Measurements from ENCODE around the gene WNT11. TPM values are rescaled to one million over a fixed set of nuclear protein-coding genes. Genes with fewer than 3 reads are reported as not detected.

The WNT11 gene
- polyA plus RNA-seq, 1 donor (not counting 4 experiments of a cell fraction or from before 2014, with no cell fraction given), result not detected

DNA sequence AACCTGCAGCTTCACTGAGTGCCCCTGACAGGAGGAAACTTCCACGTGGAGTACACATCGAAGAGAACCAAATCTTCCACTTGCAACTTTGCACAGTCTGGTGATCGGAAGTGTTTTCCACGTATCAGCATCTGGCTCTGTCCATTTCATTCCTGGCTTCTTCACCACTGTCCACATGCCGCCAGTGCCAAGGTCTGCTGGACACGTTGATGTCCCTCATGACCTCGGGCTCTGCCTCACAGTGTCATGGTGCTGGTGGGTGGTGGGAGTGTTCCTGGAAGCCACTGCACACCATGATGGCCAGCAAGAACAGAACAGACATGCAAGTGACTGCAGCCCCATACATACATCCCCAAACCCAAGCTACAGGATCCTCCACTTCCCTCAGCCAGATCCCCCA lies 48.4 kb downstream of the WNT11 start:
- dilution Hi-C loops (cut with MboI; ENCODE audit: extremely low pct_ligation_motif_present, low sequenced_read_pairs), result no loop called here
- no peak overlapping the region for H2AFZ ChIP-seq (ENCODE audit: control insufficient read depth, low read length)
- H3K27ac ChIP-seq (ENCODE audit: control insufficient read depth, insufficient read depth, low read length), result no peak overlapping the region
- H4K20me1 ChIP-seq (ENCODE audit: control insufficient read depth, extremely low read depth, insufficient read depth, low read length), result no peaks in the 10 kb centered on the region
- H3K9me3 ChIP-seq (ENCODE audit: control insufficient read depth, low read depth, low read length), result no peaks in the 10 kb centered on the region
- H3K9me1 ChIP-seq (ENCODE audit: control insufficient read depth, extremely low read depth, insufficient read depth, low read length), result no peaks in the 10 kb centered on the region
- H3K4me1 ChIP-seq (ENCODE audit: control insufficient read depth, extremely low read depth, insufficient read depth, low read length), result peaks cover 3% of the 10 kb centered on the region
- peaks cover 11% of the 10 kb centered on the region for H3K27me3 ChIP-seq (ENCODE audit: control insufficient read depth, extremely low read depth, insufficient read depth, low read length)
- no peaks in the 10 kb centered on the region for H3K79me2 ChIP-seq (ENCODE audit: control insufficient read depth, insufficient read depth, low read length)
- no peak overlapping the region for H3K4me3 ChIP-seq (ENCODE audit: control insufficient read depth in 2 of 3, extremely low read depth in 1 of 3, insufficient read depth in 2 of 3, low read depth in 1 of 3, low read length in 3 of 3)
- H3K4me2 ChIP-seq (ENCODE audit: control insufficient read depth, extremely low read depth, insufficient read depth, low read depth, low read length), result no peak overlapping the region
- TF ChIP-seq, protein P1, sequence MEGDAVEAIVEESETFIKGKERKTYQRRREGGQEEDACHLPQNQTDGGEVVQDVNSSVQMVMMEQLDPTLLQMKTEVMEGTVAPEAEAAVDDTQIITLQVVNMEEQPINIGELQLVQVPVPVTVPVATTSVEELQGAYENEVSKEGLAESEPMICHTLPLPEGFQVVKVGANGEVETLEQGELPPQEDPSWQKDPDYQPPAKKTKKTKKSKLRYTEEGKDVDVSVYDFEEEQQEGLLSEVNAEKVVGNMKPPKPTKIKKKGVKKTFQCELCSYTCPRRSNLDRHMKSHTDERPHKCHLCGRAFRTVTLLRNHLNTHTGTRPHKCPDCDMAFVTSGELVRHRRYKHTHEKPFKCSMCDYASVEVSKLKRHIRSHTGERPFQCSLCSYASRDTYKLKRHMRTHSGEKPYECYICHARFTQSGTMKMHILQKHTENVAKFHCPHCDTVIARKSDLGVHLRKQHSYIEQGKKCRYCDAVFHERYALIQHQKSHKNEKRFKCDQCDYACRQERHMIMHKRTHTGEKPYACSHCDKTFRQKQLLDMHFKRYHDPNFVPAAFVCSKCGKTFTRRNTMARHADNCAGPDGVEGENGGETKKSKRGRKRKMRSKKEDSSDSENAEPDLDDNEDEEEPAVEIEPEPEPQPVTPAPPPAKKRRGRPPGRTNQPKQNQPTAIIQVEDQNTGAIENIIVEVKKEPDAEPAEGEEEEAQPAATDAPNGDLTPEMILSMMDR (optimal IDR thresholded peaks at IDR 0.05 in 1 of 3, IDR thresholded peaks at IDR 0.05 in 1 of 3, conservative IDR thresholded peaks at IDR 0.05 in 1 of 3; ENCODE audit: extremely low read depth in 1 of 3, insufficient read depth in 2 of 3, low read length in 3 of 3), result no peak
- TF ChIP-seq EZH2 (IDR thresholded peaks at IDR 0.05; ENCODE audit: low read length), result no peak
- FAIRE-seq (no peak), DNase-seq (ENCODE audit: low read depth, low spot score) (no peak)
- H3K36me3 ChIP-seq (ENCODE audit: control insufficient read depth in 2 of 2, extremely low read depth in 1 of 2, insufficient read depth in 2 of 2, low read length in 2 of 2), result no peaks in the 10 kb centered on the region
- H3K9ac ChIP-seq (ENCODE audit: control insufficient read depth, extremely low read depth, insufficient read depth, low read length), result no peak overlapping the region

DNA sequence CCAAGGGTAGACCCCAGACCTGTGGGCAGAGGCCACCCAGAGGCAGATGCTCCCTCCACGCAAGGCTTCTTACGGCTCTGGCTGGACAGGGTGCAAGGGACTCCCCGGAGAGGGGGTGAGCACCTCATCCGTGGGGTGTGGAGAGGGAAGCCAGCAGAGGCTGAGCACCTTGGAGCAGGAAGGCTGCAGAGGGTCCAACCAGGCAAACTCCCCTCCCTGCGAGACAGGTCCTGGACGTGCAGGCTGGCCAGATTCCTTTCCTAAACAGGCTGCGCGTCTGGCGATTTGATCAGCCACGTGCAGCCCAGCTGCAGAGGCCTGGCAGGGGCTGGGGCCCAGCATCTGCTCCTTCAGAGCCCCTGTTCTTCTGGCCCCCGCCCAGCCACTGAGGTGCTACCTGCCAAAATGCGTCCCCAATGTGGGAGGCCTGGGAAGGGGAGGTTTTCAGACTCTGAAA lies 49.3 kb downstream of the WNT11 start:
- dilution Hi-C loops (cut with MboI; ENCODE audit: extremely low pct_ligation_motif_present, low sequenced_read_pairs), result no loop called here

More for the DNA sequence above, 49.3 kb downstream of the WNT11 start:
- Histone ChIP-seq H3K4me3 (ENCODE audit: control insufficient read depth in 2 of 3, extremely low read depth in 1 of 3, insufficient read depth in 2 of 3, low read depth in 1 of 3, low read length in 3 of 3) (no peak overlapping the region), H3K9ac (ENCODE audit: control insufficient read depth, extremely low read depth, insufficient read depth, low read length) (no peak overlapping the region), H3K4me2 (ENCODE audit: control insufficient read depth, extremely low read depth, insufficient read depth, low read depth, low read length) (no peak overlapping the region), H3K4me1 (ENCODE audit: control insufficient read depth, extremely low read depth, insufficient read depth, low read length) (peaks cover 12% of the 10 kb centered on the region), H3K9me1 (ENCODE audit: control insufficient read depth, extremely low read depth, insufficient read depth, low read length) (no peaks in the 10 kb centered on the region), H3K9me3 (ENCODE audit: control insufficient read depth, low read depth, low read length) (no peaks in the 10 kb centered on the region), H2AFZ (ENCODE audit: control insufficient read depth, low read length) (no peak overlapping the region), H3K27ac (ENCODE audit: control insufficient read depth, insufficient read depth, low read length) (no peak overlapping the region), H3K79me2 (ENCODE audit: control insufficient read depth, insufficient read depth, low read length) (no peaks in the 10 kb centered on the region), H3K36me3 (ENCODE audit: control insufficient read depth in 2 of 2, extremely low read depth in 1 of 2, insufficient read depth in 2 of 2, low read length in 2 of 2) (no peaks in the 10 kb centered on the region), H3K27me3 (ENCODE audit: control insufficient read depth, extremely low read depth, insufficient read depth, low read length) (peaks cover 7% of the 10 kb centered on the region), H4K20me1 (ENCODE audit: control insufficient read depth, extremely low read depth, insufficient read depth, low read length) (no peaks in the 10 kb centered on the region)
- no peak for DNase-seq (ENCODE audit: low read depth, low spot score)
- FAIRE-seq, result no peak
- TF ChIP-seq EZH2 (IDR thresholded peaks at IDR 0.05; ENCODE audit: low read length), result no peak
- TF ChIP-seq, protein P1 (optimal IDR thresholded peaks at IDR 0.05 in 1 of 3, IDR thresholded peaks at IDR 0.05 in 1 of 3, conservative IDR thresholded peaks at IDR 0.05 in 1 of 3; ENCODE audit: extremely low read depth in 1 of 3, insufficient read depth in 2 of 3, low read length in 3 of 3), result no peak

Measured in keratinocyte (primary cell).